HepG2 (cell line): ENCODE results near the gene LUZP1. TPM values are rescaled to one million over a fixed set of nuclear protein-coding genes. Genes with fewer than 3 reads are reported as not detected.

Source experiments
- AGO1 ChIP-seq: fragments of 200-400 bp; formaldehyde crosslinking; IDR thresholded peaks from 2 replicates; pipeline ENCODE4 v1.6.1; 2017; ENCODE audit warnings: mild to moderate bottlenecking, low read depth, low read length, moderate library complexity; ENCODE audit not compliant: poor library complexity, severe bottlenecking
- BCL3 ChIP-seq: sonication (generic); formaldehyde crosslinking; IDR thresholded peaks from 2 replicates; pipeline ENCODE4 v1.5.1; 2020; ENCODE audit warnings: mild to moderate bottlenecking, missing genetic modification reagents, moderate library complexity
- CC2D1A ChIP-seq: sonication (generic); formaldehyde crosslinking; IDR thresholded peaks from 2 replicates; pipeline ENCODE4 v1.8.1; 2023; ENCODE audit warnings: mild to moderate bottlenecking, missing genetic modification reagents
- FOXC1 ChIP-seq: sonication (generic); formaldehyde crosslinking; IDR thresholded peaks from 2 replicates; pipeline ENCODE4 v1.8.0; 2022; ENCODE audit warnings: mild to moderate bottlenecking, missing genetic modification reagents, borderline replicate concordance
- HDAC6 ChIP-seq: fragments of 200-600 bp; sonication (generic); IDR thresholded peaks from 2 replicates; pipeline ENCODE4 v1.7.0; 2017; ENCODE audit warnings: mild to moderate bottlenecking, antibody characterized with exemption, low read length, low read depth
- HMGXB4 ChIP-seq, 2 experiments: sonication (generic) in 1 of 2; formaldehyde crosslinking in 1 of 2; IDR thresholded peaks; 2 replicates each; pipeline versions ENCODE4 v1.4.0 to v1.6.1; 2018 to 2020; ENCODE audit warnings: missing genetic modification reagents in 2 of 2, borderline replicate concordance in 1 of 2, low read depth in 1 of 2, mild to moderate bottlenecking in 1 of 2, missing biosample characterization in 1 of 2
- HNRNPLL ChIP-seq: fragments of 200-400 bp; formaldehyde crosslinking; IDR thresholded peaks from 2 replicates; pipeline ENCODE4 v1.6.1; 2017; ENCODE audit warnings: mild to moderate bottlenecking, low read depth, low read length; ENCODE audit not compliant: poor library complexity, severe bottlenecking
- MXD3 ChIP-seq: IDR thresholded peaks from 2 replicates; pipeline ENCODE4 v1.6.1; 2016; ENCODE audit warnings: mild to moderate bottlenecking, missing biosample characterization, missing genetic modification reagents
- SP2 ChIP-seq: sonication (generic); formaldehyde crosslinking; IDR thresholded peaks from 2 replicates; pipeline ENCODE4 v1.5.1; 2020; ENCODE audit warnings: mild to moderate bottlenecking, missing genetic modification reagents
- TFDP1 ChIP-seq: IDR thresholded peaks from 2 replicates; pipeline ENCODE4 v1.6.1; 2016; ENCODE audit warnings: missing compliant biosample characterization, missing genetic modification reagents, borderline replicate concordance
- U2AF2 ChIP-seq: fragments of 200-400 bp; formaldehyde crosslinking; IDR thresholded peaks from 2 replicates; pipeline ENCODE4 v1.6.1; 2017; ENCODE audit warnings: low read depth, mild to moderate bottlenecking, low read length
- ZBTB49 ChIP-seq: sonication (generic); formaldehyde crosslinking; IDR thresholded peaks from 2 replicates; pipeline ENCODE4 v1.4.0; 2020; ENCODE audit warnings: missing genetic modification reagents, borderline replicate concordance
- ZBTB7B ChIP-seq: sonication (generic); formaldehyde crosslinking; IDR thresholded peaks from 2 replicates; pipeline ENCODE4 v1.4.0; 2020; ENCODE audit warnings: missing genetic modification reagents
- ZFP1 ChIP-seq: IDR thresholded peaks from 2 replicates; pipeline ENCODE4 v1.6.1; 2016
- ZNF24 ChIP-seq: fragments of 450-650 bp; IDR thresholded peaks from 2 replicates; pipeline ENCODE4 v1.6.1; 2017; ENCODE audit warnings: antibody characterized with exemption, mild to moderate bottlenecking
- ZNF281 ChIP-seq: sonication (generic); formaldehyde crosslinking; IDR thresholded peaks from 2 replicates; pipeline ENCODE4 v1.4.0; 2020; ENCODE audit warnings: missing genetic modification reagents, borderline replicate concordance
- ZNF354B ChIP-seq: sonication (generic); formaldehyde crosslinking; IDR thresholded peaks from 2 replicates; pipeline ENCODE4 v1.8.0; 2022; ENCODE audit warnings: mild to moderate bottlenecking, missing genetic modification reagents
- ZNF446 ChIP-seq: sonication (generic); formaldehyde crosslinking; IDR thresholded peaks from 2 replicates; pipeline ENCODE4 v1.5.0; 2020; ENCODE audit warnings: mild to moderate bottlenecking, missing genetic modification reagents
- ZNF563 ChIP-seq: sonication (generic); formaldehyde crosslinking; IDR thresholded peaks from 2 replicates; pipeline ENCODE4 v1.8.0; 2022; ENCODE audit warnings: mild to moderate bottlenecking, moderate library complexity, missing genetic modification reagents
- polyA plus RNA-seq, 8 experiments: library from polyadenylated mRNA; depleted of rRNA in 3 of 8; stranded (reverse) in 7 of 8; unstranded in 1 of 8; fragments of >200 nt; fragmentation: Illumina TruSeq in 4 of 8; extraction: Trizol in 4 of 8; gene quantifications; 2 replicates each; pipeline versions ENCODE4 v1.2.1 to v1.2.3, GENCODE V29; 2011 to 2016; ENCODE audit warnings: low read depth in 4 of 8, missing spikeins in 1 of 8, mixed read lengths in 1 of 8; ENCODE audit not compliant: insufficient read depth in 1 of 8
- total RNA-seq, 5 experiments: library from RNA; depleted of rRNA; stranded (reverse); fragments of >200 nt; fragmentation: Illumina TruSeq; extraction: Trizol; gene quantifications; 2 replicates each; pipeline ENCODE4 v1.2.3, GENCODE V29; 2016; ENCODE audit warnings: low read depth in 1 of 5

LUZP1 gene
- total and polyA plus RNA-seq, 2 of the 13 experiments (the other 11 are each of a cell fraction or from before 2014, with no cell fraction given) = 6.9 to 12.7 TPM

GRCh38 chr1:23216771-23217420, 48.2 kb upstream of the LUZP1 start (continued):
- no peak for TF ChIP-seq ZNF281 (CRISPR knock-in tag)
- no peak for TF ChIP-seq ZBTB49 (CRISPR knock-in tag)
- TF ChIP-seq HMGXB4 (CRISPR knock-in tag; IDR thresholded peaks at IDR 0.05; ENCODE audit: borderline replicate concordance in 1 of 2, low read depth in 1 of 2) = peak in 1 of 2 experiments; percentile 73; a peak in 2 of 4 replicates
- peak; percentile 63; the same call in 1 of the 2 replicates for TF ChIP-seq ZBTB7B
- TF ChIP-seq ZNF24 = no peak
- no peak for TF ChIP-seq FOXC1
- TF ChIP-seq MXD3 (CRISPR knock-in tag) = no peak
- TF ChIP-seq CC2D1A (CRISPR knock-in tag) = no peak
- TF ChIP-seq U2AF2 = no peak
- TF ChIP-seq AGO1 = no peak
- no peak for TF ChIP-seq TFDP1 (CRISPR knock-in tag)
- 0 out of 2 replicates have a peak, but pooled peaks have one; percentile 24 for TF ChIP-seq ZNF563 (CRISPR knock-in tag)
- TF ChIP-seq ZNF354B = no peak
- no peak for TF ChIP-seq ZFP1
- TF ChIP-seq SP2 (CRISPR knock-in tag) = no peak
- no peak for TF ChIP-seq ZNF446 (CRISPR knock-in tag)
- no peak for TF ChIP-seq HDAC6
- TF ChIP-seq BCL3 (CRISPR knock-in tag) = 0 out of 2 replicates have a peak, but pooled peaks have one; percentile 11
- peak; percentile 25 for TF ChIP-seq HNRNPLL
